NCI-H1105 treated with DMSO at 0.1 percent for 48 hours (cell line): ENCODE results near the gene USB1.

Experiments
- DNase-seq: peaks from one replicate; lab custom pipeline; 2025; lab: John Stamatoyannopoulos, UW

Gene USB1

DNA sequence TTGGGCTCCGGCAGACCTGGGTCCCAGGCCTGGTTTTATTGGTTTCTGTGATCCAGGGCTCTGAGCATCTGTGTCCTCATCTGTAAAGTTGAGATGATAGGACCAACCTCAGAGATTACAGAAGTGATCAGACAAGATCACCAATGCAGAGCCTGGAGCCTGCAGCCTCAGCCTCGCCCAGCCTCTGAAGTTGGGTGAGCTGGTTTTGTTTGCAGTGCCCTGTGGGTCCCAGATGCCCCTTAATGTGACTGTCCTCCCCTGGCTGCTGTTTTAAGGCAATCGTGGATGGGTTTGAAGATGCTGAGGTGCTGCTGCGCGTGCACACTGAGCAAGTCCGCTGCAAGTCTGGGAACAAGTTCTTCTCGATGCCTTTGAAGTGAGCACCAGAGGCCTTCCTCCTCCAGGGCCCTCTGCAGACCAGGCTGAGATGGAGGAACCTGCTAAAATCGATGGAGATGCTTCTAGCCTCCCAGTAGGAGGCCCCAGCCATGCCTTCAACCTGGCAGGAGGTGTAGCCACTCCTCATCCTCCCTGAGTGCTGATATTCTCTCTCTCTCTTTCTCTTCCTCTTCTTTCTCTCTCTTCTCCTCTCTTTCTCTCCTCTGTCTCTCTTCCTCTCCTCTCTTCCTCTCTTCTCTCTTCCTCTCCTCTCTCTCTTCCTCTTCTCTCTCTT lies 18.8 kb downstream of the USB1 start:
- no peak for DNase-seq

DNA sequence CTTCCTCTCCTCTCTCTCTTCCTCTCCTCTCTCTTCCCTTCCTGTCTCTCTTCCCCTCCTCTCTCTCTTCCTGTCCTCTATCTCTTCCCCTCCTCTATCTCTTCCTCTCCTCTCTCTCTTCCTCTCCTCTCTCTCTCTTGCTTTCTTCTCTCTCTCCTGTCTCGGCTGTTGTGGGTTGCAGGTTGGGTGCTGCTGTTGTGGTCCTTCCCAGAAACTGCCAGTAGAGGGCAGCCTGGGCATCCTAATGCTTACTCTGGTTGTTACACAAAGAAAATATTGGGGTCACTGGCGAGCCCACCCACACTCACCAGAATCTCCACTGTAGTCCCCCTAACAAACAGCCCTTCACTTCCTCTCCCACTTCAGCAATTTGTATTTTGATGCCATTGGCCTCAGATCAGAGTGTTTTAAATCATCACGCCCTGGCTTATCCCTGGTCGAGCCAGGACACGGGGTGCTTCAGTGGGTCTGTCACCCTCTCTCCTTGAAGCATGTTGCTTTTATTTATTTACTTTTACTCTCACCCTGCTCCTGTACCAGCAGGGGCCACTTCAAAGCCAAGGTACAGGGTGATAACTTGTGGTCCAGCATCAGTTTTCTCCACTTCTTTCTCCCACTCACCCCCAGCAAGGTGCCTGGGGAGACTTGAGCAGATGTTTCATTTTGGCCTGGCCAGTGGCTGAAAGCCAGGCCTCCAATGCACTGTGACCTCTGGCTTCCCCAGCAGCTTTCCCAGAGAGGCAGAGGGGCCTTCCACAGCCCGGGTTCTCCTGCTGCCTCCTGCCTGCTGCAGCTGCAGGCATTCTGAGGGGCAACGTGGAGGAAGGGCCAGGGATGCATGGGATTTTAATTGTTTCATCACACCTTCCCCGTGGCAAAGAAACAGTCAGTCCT lies 19.7 kb downstream of the USB1 start:
- DNase-seq = no peak

DNA sequence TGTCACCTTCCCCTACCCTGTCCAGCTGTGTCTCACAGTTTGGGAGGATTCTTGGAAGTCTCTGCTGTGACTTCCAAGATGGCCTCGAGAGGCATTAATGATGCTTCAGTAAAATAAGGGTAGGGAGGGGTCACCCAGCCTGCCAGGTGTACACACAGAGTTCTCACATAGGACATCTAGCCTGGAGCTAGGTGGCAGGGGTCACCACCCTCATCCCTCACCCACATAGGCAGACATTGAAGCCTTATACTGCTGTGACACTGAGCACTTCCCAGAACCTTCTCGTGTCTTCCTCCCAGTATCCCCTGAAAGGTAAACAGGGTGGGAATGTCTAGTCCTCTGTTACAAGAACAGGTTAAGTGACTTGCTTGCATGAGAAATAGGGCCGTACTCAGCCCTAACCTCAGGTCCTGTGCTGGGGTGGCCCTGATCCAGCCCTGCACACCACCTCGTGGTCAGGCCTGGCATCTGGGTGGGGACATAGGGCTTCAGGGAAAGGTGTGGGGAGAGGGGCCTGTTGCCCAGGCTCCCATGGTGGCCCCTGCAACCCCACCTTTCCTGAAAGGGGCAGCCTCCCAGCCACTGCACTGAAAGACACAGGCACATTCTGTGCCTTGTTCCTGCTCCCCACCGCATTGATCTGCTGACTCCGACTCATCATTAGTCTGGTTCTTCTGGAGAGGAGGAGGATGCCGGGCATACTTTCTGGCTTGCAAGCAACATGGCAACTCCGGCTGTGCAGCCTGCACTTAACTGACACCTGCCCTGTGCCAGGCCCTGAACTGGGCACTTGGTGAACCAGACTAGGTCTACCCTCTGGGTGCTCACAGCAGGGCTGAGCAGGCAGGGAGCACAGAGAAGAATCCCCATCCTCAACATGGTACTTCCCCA lies 20.7 kb downstream of the USB1 start:
- DNase-seq = no peak

DNA sequence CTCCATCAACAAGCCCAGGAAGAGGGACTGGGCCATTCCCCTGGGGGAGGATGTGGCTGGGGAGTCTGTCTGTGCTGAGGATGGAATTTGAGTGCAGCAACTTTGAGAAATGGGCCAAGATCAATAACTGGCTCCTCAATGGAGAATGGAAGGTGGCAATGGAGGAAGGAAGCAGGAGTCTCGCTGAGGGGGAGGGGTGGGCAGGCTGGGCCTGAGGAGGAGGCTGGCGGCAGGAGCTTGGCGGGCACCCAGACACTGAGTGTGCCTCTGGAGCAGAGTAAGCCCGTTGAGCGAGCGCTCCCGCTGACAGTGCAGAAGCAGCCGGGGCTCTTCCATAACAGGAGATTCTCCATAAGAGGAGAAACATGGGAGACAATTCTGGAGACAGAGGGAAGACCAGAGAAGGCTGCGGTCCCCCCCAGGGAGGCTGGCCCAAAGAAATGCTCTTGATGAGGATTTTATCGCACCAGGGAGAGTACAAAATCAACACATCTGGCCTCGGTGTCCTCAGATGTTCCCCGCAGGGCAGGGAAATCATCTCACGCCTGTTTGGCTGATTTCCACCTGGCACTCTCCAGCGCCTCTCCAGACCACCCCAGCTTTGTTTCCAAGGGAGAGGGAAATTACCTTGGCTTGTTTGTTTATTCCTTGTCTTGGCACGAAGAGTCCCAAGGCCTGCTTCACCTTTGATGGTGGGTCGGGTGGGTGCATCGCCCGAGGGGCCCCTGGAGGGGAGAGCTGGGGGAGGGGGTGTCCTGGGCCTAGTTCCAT lies 21.6 kb downstream of the USB1 start:
- DNase-seq = peak; percentile 78

DNA sequence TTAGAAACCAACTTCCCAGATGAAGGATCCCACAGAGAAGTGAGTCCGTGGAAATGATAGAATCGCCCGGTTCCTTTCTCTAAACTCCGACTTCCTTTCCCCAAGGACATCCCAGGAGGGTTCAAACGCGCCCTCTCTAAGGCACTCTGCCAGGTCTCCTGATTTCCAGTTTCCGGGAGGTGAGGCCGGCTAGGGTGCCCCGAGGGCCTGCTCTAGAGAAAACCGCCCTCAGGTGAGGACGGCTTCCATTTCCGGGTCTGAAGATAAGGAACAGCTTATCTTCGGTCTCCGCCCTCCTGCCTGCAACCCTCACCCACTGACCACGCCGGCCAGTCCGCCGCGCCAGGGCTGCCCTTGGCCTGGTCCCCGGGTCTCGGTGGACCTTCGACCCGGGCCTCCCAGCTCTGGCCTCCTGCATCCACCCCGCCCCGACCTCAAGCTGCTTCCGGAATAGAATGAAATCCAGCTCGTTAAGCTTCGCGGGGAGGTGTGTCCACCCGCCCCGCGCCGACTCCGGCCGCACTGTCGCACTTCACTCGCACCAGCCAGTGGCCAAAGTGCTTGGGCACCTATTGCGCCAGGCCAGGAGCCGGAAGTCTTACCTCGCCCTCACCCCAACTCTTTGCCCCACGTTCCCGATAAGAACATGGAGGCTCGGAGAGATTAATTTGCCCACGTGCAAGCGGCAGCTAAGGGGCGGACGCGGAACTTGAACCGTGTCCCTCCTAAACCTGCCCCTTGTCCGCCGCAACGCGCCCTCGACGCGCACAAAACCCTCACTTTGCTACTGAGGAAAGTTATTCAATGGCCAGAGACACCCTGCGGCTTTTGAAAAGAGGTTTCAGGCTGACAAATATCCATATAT lies 23.5 kb downstream of the USB1 start:
- DNase-seq = no peak

DNA sequence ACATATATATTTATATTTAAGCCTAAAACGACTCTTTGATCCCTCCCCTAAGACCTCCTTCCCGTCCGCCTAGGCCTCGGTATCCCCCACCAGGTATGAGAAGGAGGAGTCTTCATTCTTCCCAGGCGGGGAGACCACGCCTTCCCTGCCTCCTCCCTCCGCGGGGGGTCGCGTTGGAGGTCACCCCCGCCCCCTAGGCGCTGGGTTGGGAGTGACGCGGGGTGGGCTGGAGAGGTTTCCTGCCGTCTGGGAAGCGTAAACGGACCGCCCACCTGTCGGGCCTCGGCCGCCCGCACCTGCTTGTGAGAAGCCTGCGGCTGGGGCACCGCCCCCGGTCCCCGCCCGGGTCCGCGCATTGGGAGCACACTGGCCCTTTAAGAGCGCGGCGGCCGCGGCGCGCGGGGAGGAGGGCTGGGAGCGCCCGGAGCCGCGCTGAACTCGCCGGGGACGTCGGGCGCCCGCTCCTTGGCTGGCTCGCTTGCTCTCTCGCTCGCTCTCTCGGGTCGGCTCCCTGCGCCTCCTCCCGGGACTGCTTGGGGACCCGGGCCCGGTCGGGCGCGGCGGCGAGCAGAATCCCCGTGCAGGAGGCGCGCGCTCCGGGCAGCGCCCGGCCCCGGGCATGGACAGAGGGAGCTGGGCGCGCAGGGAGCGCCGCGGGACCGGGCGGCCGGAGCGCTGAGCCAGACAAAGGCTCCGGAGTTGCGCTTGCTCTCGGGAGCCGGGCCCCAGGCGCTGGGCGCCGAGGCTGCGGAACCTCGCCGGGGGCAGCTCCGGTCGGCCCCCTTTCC lies 24.3 kb downstream of the USB1 start, which contains the start of gene MMP15:
Gene MMP15, plus strand, starts transcription at position 404 of the 788 bp plus-strand sequence. CDS start 597 bp downstream, outside the sequence.
- DNase-seq = peak; percentile 63

DNA sequence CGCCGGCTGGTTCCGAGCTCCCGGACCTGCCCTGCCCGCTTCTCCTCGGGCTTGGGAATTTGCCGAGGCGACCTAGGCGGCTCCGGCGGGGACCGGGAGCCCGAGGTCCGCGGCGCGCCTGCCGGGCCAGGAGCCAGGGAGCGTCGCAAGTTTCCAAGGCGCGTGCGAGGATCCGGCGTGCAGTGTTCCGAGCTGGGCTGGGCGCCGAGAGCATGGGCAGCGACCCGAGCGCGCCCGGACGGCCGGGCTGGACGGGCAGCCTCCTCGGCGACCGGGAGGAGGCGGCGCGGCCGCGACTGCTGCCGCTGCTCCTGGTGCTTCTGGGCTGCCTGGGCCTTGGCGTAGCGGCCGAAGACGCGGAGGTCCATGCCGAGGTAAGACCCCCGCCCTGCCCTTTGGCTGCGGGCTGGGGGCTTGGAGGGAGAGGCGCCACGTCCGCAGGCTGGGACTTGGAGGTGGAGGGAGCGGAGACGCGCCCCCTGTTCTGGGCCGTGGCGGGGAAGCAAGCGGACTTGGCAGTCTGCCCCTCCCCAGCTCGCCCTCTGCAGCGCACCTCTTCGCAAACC lies 25.0 kb downstream of the USB1 start:
- DNase-seq = no peak

DNA sequence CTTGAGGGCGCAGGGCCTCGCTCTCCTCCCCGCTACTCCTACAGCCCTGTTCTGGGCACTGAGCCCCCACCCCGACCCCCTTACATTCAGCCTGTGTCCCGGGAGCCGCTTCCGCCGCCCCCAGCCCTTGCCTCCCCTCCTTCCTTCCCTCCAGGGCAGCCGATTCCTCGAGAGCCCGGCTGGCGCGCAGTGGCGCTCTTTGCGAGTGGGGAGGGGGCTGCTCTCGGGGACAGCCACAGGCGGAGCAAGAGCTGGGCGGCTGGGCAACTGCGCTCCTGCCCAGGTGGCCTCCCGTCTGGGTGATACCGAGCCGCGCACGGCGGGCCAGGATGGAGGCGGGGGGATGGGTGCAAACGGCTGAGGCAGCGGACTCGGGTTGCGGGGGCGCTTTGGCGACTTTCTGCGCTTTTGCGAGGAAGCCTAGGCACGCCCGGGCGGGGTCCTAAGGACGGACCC lies 25.5 kb downstream of the USB1 start:
- DNase-seq = no peak

DNA sequence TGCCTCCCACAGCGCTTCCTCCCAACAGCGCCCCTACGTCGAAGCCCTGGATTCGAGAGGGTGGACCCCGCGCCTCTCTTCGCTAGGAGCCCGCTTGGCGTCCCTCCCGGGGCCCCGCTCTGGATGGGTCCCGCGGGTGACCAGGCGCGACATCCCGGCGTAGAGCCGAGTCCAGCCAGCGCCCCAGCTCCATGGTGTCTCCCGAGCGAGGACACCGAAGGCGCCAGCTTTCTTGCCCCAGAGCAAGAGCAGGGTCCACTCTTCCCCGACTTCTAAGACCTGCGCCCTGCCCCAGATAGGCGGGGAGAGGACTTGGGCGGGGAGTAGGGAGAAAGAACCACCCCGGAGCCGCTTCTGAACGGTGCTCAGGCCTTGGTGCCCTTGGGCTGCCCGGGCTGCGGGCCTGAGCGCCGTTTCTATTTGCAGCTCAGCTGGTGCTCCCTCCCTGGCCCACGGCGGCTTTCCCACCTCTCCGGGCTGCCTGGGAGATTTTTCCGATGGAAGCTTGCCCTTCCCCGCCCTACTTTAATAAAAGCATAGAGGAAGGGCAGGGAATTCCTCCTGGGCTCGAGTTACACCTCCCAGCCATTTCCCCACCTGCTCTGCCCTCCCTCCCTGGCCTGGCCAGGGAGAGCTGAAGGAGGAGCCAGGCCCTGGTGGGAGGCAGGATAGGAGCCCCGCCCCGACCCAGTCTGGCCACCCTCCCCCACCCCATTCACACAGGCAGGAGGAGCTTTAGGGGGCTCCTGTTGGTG lies 26.1 kb downstream of the USB1 start:
- DNase-seq = peak; percentile 21

DNA sequence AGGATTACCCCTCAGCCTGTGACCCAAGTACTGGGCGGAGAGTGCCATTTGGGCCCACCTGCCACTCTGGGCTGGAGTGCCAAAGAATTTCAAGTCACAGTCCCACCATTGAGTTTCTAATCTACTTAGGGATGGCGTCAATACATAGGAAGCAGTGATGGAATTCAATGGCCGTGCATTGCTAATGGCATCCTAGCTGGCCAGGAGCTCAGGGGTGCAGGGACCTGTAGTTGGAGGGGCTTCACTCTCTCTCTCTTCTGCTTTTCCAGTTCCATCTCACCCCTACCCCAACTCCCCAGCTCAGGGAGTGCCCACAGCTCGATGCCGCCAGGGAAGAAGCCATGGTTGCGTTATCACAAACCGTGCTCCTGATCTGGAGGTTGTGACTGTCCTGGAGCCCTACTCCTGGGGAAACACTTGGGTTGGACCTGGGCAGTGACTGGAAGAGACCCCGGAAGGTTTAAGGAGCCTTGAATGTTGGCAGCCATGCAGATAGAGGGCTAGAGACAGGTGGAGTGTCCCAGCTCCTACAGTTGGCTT lies 26.8 kb downstream of the USB1 start:
- DNase-seq = no peak

DNA sequence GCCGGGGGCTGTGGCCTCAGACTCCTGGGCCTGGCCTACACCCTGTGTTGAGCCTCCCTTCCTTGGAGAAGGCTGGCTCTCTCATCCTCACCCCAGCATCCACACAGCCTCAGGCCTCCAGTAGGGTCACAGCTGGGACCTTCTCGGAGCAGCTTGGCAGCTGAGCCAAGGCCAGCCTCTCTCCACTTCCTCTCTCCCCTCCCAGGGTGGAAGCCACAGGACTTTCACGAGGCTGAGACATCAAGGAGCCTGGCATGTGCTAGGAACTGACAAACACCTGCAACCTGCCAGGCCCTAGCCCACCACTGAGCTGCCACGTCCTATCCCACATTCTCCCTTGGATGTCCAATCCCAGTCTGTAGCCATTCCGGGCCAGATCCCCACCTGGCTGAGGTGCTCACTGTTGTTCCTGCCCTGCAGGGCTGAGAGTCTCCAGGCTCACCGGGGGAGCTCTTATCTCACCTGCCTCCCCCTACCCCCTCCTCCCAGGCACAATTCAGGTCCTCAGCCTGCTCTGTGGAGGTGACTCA lies 27.4 kb downstream of the USB1 start:
- no peak for DNase-seq

DNA sequence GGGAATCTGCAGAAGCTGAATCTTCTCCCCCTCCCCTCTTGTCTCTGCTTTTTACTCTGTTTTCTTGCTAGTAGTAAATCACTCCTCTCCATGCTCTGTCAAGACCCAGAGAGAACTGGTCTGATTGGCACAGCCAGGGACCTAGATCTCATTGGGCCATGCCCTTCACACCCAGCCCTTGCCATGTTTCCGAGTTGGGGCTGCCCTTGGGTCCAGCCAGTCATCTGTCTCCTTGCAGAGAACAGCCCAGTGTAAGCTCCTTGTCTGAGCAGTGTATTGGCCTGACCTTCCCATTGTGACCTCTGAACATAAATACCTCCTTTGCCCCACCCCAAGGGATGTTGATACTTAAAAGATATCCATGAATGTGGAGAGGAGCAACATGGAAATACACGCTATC lies 28.2 kb downstream of the USB1 start:
- DNase-seq = no peak

DNA sequence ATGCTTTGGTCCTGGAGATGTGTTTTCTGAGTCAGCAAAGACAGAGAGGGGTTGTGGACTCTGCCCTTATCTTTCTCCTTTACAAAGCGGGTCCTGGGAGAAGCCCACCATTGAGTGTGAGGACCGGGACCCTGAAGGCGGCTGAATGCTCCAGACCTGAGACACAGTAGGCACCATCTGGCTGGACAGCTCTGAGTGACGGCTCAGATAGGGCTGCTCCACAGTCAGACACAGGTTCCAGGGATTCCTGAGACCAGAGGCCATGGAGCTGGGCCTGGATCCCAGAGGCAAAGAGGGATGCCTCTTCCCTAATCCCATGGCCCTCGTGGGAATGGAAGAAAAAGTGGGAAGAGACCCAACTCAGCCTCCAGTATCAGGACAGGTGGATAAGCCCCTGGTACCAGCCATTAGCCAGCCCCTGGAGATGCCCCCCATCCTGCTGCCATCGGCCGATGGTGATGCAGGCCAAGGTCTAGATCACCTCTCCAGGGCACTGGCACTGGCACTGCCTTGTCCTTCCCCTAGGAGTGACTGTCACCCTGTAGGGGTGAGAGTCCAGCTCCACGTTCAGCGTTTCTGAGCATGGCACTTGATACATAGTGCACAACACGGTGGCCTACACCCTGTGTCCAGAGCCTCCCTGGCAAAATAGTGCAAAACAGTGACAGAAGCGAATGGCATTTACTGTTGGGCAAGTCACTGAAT lies 29.1 kb downstream of the USB1 start:
- no peak for DNase-seq

DNA sequence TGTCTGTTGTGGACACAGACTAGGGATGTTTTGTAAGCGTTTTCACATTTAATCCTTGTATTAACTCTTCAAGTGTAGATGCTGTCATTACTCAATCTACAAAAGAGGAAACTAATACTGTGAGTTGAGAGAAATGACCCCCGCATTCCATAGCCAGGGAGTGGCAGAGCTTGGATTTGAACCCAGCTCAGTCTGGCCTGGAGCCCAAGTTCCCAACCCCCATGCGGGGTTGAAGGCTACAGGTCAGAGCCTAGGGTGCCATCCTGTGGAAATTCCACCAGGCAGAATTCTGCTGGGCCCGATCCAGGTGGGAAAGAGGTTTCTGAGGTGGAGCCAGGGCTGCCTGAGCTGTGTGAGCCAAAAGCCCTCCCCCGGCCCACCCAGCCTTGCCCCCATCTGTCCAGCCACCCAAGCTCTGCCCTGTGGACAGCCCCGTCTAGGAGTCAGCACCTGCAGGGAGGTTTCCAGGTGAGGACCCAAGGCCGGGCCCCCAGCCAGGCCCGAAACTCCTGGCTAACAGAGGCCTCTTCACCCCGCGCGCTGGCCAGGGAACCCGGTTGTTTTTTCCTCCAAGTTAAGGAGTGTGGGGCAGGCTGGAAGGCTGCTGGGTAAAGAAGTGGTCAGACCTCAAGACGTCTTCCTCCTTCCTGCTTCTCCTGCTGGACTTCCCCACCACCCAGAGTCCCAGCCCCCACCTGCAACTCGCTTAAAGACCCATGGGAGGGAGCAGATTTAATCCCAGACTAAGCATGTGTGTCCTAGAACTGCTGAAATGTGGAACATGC lies 30.0 kb downstream of the USB1 start:
- no peak for DNase-seq

DNA sequence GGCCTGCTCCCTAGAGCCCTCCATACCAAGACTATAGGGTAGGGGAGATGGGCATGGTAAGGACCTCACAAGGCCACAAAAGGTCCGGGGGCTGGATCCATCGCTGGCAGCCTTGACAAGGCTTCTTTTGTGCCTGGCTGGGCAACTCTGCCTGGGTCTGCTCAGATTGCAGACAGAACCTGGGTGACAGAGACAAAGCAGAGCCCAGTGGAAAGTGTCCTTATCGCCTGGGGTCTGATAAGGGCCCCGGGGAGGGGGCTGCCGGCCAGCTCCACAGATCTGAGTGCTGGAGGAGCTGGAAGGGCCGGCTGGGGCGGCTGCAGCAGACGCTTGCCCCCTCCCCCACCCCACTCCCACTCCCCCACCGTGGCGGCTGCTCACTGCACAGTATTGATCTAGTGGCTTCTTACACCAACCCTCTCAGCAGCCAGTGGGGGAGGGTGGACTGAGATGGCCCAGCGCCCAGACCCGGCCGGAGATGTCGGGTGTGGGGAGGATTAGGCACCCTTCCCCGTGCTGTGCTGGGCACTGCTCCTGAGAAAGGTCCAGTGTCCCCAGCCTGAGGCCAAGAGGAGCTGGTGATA lies 31.6 kb downstream of the USB1 start:
- DNase-seq = no peak

DNA sequence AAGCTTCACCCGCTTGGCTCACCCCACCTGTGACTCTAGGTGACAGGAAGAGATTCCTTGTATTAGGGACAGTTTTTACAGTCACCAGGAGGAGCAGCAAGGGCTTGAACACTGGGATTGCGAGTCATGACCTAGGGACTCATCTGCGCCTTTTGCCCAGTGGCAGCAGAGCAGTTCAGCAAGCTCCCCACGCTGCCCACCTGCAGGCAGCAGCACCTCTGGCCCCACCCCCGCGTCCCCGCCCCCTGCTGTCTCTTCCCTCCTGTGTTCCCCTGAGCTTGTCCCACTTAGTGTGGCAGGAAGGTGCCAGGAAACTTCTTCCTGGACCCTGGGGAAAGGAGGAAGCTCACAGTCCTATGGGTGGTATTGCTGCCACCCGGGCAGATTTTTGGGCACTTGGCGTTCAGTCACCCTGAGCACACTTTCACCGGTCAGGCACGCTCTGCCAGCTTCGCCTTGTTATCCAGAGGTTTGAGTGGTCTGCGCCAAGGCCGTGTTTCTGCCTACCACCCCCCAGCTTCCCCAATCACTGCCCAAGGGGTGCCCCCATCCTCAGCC lies 33.0 kb downstream of the USB1 start:
- no peak for DNase-seq
